ENCODE results near the gene DDRGK1.
A peak's percentile ranks its signal among the peaks of the same experiment; 100 is the strongest.

The DDRGK1 gene

DNA sequence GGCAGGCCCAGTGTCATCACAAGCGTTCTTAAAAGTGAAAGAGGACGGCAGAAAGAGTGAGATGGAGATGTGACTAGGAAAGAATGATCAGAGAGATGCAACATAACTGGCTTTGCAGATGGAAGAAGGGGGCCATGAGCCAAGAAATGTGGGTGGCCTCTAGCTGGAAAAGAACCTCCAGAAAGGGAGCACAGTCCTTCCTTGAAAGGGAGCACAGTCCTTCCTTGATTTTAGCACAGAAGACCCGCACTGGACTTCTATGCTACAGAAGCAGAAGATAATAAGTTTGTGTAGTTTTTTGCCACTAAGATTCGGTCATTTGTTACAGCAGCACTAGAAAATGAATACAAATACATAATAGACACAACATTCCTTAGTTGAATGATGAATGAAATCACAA lies 24.2 kb downstream of the DDRGK1 start:
- no peak for DNase-seq

DNA sequence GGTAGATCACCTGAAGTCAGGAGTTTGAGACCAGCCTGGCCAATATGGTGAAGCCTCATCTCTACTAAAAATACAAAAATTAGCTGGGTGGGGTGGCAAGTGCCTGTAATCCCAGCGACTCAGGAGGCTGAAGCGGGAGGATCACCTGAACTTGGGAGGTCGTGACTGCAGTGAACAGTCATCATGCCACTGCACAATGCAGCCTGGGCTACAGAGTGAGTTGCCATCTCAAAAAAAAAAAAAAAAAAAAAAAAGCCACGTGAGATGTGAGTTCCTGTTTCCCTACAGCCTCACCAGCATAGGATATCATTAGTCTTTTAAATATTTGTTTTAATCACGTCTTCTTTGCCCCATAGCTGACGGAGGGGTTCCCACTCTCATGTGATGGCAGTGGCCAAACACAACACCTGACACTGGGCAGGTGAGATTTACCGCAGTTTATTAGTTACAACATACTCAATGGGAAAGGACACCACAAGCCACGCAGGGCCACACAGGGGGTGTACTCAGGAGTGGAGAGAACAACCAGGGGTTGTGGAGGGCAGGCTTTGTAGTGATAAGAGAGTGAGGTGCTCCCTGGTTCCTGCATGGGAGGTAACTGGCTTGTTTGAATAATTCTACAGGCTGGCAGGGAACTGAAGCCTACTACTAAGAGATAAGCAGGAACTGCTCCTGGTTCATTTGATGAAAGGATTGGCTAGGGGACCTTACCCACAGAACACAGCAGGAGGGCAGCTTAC lies 26.6 kb downstream of the DDRGK1 start:
- no peak for DNase-seq

DNA sequence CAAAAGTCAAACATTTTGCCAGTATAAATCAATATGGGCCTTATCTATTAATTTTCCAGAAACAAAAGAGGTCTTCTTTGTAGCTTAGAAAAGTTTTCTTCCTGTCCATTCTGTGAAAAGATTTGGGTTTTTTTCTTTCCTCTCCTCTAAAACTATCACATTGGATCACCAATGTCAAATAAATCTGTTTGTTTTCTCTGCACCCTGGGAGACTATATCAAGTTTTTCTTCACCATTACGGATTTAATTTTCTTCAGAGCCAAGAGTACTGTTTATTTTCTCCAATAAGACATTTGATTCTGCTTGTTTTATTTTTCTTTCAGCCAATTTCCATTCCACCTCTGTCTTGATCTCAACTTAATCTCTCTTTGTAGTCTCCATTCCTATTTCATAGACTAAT lies 29.2 kb downstream of the DDRGK1 start:
- DNase-seq, result no peak

DNA sequence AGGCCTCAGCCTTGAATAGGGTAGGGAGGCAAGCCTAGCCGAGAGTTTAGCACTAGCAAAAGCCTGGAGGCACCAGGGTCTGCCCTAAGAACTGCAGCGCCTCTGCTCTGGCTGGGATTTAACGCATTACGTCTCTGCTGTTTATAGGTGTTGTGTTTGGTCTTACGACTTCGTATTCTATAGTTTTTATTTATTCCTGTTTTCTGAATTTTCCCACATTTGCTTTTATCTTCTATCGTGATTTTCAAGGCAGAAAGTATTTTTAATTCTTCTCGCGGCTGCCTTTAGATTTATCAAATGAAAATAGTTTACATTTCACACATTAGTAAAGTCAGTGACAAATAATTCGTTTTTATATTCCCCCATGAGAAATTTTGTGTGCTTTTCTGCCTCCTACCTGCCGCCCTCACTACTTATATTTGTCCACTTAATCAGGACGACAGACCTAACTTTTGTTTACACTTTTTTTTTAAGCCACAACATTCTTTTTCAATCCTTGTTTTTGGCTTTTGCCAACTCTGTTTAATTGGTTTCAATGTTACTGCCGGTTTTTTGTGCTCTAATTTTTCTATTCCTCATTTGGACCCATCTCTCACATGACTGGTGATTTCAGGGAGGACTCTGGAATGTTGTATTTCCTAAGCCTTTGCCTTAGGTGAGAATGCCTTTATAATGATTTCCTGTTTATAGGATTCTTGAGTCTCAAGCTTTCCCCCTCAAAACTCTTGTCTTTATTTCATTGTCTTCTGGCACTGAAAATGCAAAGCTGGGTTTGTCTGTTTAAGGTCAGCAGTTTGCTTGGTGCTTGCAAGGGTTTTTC lies 29.8 kb downstream of the DDRGK1 start:
- DNase-seq, result no peak

DNA sequence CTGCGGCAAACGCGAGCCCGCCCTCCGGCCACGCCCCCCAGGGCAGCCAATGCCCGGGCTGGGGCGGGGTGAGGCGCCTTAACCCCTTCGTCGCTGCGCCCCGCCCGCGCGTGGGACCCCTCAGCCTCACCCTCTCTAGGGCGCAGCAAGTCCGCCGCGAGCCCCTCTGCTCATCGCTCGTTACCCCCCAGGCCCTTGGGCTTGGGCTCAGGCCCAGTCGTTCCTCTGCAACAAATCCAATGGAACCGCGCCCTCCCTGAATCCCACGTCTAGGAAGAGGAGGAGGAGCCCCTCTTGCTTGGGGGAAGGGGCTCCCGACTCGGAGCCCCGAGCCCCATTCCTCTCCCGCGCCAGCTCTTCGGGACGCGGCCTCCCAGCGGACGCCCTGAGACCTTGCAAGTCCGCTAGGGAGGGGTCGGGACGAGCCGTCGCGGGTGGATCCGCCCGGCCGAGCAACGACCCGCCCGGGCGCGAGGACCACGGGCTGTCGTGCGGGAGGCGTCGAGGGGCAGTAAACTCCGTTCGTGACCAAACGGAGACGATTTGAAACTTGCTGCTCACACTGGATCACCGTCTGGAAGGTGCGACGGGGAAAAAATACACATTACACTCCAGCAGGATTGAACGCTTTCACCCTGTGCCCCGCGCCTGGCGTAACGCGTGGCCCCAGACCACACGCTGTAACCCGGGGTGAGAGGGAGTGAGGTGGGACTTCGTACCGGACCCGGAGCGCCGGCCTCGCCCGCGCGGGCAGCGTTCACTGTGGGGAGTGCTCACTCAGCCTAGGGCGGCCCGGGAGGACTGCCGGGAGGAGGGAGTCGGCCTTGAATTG lies 30.7 kb downstream of the DDRGK1 start:
- peak; percentile 71 to 90 for DNase-seq

DNA sequence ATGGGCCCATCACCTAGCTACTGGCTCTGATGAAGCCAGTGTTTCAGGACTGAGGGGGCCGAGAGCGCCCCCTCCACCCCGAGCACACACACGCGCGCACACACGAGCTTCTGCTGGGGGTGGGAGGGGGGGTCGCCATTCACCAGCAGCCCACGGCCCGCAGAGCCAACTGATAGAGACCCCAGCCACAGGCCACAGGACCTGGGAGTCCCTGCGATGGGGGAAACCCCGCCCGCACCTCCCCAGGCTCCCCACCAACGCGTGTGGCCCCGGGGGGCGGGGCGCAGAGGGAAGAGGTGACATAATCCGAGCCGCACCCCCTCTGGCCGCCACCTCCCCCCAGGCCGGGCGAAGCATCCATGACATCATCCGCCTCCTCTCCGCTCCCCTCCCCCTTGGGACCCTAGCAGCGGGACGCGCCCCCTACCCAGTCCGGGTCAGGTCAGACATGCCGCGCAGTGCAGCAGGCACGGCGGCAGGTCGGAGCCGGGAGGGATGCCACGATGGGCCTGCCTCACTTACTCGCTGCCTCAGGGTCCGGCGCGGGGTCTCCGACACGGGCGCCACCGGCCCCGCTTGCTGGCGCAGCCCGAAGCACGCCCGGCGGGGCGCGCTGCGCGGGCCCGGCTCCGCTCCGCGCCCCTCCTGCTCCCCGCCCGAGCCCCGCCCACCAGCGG lies 31.4 kb downstream of the DDRGK1 start, which contains the start of gene LZTS3:
Gene LZTS3 (minus strand): TSS at position 617 of the 677 bp plus-strand sequence. CDS start 6,386 bp downstream, outside the sequence.
- DNase-seq, result peak; percentile 69 to 78

DNA sequence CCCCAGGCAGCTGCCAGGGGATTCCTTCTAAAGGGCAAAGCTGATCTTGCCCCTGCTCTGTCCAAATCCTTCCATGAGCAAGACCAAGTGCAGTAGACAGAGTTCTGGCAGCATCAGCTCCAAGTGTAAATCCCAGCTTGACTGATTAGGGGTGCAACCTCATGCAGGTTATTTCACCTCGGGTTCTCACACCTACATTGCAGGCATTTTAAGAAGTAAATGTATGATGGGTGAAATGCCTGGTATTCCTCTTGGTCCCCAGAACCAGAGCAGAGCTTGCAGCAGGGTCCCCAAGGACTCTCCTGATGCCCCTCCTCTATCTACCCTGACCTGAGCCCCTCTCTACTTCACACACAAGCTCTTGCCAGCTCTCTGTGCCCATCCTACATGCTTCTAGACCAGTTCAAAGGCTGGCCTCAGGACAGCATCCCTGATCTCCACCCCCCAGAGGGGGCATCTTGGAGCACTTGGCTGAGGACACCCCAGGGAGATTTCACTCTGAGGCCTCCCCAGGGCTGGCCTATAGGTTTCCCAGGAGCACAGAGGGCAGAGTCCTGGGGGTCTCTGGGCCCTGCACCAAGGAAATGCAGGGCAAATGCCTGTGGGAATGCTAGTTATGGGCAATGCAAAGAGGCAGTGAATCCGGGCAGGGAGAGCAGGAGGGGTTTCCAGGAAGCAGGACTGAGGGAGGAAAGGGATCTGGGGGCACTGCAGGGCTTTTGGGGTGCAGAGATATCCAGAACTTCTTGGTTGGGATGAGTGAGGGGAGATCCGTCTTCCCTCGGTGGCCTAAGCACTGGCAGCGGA lies 32.2 kb downstream of the DDRGK1 start:
- DNase-seq, result no peak

DNA sequence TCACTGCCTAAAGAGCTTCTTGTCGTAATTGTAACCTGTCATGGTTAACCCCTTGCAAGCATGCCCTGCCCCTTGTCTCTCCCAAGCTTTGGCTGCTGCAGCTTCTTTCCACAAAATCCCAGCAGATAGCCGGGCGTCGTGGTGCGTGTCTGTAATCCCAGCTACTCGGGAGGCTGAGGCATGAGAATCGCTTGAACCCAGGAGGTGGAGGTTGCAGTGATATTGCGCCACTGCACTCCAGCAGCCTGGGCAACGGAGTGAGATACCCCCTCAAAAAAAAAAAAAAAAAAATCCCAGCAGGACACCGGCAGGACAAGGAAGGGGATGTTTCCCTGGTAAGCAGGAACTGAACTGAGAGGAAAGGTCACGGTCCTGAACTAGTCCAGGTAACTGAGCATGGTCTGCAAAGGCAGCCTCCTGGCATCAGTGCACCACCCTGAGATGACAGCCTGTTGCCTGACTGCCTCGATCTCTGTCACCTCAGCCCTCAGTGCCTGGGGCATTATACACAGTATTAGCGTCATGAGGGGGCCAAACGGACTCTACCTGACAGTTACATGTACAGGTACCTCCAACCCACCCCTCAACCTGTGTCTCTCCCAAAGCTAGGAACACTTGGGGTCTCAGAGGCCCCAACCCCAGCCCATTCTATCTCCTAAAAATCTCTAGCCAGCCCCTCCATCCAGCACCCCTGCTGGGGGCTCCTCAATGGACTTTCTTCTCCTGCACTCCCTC lies 32.9 kb downstream of the DDRGK1 start:
- DNase-seq, result no peak

DNA sequence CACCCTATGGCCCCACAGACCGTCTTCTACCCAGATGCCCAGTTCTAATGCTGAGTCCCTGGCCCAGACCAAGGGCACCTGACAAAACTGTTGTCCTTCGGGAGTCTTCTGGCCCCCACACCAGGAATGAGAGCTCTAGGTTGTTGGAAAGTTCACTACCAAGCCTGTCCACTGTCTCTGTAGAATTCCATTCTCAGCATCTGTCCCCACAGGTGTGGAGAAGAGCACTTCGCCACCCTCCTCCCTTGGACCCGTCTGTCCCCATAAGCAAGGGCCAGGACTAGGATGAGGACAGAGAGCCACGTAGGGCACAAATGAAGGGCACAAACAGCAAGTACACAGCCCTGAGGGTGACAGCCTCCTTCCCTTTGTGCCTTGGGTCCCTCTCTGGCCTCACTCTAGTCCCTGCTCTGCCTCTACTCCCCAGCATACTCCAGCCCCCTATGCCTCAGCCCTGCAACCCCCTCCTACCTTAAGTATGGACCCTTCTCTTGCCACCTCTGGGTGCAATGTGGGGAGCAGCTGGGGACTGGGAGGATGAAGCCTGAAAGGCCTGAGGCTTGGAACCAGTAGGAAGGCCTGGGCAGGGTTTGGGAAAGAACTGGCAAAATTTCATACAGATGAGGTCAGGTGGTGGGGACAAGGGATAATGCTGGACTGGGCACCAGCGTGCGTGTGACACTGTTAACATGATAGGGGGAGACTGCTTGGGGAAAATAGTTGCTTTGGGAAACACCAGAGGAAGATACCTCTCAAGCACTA lies 35.5 kb downstream of the DDRGK1 start:
- no peak for DNase-seq

DNA sequence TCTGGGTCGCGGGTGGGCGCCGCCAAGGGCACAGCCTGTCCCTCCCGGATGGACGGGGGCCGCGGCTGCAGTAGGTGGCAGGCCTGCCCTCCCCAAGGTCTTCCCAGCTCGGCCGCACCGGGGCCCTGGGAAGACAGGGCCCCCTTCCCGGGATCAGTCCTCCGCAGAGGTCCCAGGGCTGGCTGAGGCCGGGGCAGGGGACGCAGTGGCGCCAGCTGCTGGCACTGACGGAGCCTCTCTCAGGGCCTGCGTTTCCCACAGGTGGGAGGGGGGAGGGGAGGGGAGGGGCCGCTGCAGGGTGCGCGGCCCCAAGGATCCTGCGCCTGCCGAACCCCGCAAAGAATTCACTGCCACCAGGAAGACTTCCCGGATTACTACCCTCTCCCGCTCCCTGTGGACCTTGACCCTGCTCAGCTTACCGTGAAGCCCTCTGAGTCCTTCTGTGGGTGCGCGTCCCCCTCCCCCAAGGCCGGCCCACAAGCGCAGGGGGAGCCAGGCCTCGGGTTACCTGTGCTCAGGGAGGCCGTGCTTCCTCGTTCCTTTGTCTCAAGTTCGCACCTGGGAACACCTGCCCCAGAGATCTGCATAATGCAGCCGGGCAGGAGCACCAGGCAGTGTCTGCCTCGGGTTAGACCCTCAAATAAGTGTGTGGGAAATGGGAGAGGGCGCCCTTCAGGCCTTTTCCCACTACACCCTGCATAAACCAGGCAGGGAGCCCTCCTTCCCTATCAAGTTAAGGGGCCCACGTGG lies 36.2 kb downstream of the DDRGK1 start:
- no peak for DNase-seq

DNA sequence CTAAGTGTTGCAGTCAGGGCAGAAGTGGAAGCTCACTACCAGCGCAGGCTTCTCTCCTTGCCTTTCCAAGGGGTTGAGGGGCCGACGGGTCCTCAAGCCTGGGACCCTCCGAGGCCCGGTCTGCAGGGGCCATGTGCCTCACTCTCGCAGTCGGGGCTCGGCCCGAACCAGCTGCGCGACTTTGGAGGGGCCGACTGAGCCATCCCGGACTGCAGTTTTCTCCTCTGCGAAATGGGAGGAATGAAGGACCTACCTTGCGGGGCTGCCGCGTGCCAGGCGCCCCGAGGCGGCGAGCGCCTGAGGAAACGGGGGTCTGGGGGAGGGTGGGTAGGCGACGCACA lies 36.8 kb downstream of the DDRGK1 start:
- no peak for DNase-seq

DNA sequence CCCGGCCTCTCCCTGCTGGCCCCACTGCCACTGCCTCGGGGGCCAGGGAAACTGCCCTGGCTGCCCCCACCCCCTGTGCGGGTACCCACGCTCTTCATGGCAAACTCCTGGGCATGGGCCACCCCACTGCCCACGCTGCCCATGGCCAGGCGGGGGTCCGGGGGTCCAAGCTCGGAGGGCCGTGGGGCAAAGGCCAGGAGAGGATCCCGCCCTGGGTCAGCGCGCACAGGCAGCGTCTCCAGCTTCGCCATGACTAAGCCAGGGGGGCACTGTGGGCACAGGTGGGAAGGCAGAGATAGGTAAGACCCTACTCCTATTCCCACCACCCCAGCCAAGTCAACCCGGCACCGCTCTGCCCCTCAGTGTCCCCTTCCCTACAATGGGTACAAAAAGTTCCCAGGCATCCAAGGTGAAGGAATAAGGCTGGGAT lies 37.6 kb downstream of the DDRGK1 start:
- DNase-seq, result no peak

DNA sequence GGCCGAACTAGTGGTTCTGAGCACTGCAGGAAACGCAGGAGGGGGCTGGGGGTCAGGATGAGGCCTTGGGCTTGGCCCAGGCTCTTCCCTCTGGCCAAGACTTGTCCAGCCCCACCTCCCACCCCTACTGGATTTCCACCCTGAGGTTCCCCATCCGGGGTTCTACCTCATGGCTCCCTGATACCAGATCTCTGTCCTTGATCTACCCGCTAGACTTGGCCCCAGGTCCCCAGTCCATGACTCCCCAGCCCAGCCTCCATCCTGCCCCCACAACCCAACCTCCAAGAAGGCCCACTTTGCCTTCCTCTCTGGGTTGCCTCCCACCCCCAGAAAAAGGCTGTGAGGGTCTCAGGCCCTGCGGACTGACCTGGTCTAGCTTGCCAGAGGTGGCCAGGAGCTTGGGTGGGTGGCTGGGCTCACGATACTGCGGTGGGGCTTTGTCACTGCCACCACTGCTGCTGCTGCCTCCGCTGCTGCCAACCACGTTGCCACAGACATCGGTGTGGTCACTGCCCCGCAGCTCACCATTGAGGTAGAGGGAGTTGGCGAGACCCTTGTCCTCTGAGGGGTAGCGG lies 38.1 kb downstream of the DDRGK1 start:
- no peak for DNase-seq

DNA sequence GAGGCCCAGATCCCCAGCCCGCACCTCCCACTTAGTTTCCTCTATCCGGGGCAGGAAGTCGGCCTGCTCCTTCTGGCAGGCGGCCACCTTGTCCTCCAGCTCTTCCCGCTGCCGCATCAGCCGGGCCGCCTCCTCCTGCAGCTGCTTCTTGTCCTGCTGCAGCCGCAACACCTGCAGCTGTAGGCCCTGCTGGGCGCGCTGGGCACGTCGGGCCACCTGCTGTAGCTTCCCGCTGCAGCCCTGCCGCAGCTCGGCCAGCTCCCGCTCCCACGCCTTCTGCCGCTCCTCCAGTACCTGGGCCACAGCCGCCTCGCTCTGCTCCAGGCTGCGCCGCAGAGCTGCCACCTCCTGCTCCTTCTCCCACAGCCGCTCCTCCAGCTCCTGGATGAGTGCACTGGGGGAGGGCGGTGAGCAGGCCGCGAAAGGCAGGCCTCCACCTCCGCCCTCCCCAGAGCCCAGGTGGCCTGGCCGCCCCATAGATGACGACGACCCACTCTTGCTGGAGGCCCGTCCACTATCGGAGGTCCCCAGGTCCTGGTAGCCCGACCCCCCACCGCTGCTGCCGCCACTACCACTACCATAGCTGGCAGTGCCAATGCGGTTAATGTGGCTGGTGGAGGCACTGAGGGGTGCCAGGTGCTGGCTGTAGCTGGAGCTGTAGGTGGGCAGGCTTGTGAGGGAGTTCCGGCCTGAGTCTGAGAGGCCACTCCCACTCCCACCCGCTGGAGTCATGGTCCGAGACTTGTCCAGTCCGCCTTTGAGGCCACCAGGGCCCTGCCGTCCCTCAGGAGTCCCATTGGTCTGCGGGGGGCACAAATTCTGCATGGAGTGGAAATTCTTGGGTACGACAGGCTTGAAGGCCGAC lies 38.8 kb downstream of the DDRGK1 start:
- peak; percentile 30 to 81 for DNase-seq

DNA sequence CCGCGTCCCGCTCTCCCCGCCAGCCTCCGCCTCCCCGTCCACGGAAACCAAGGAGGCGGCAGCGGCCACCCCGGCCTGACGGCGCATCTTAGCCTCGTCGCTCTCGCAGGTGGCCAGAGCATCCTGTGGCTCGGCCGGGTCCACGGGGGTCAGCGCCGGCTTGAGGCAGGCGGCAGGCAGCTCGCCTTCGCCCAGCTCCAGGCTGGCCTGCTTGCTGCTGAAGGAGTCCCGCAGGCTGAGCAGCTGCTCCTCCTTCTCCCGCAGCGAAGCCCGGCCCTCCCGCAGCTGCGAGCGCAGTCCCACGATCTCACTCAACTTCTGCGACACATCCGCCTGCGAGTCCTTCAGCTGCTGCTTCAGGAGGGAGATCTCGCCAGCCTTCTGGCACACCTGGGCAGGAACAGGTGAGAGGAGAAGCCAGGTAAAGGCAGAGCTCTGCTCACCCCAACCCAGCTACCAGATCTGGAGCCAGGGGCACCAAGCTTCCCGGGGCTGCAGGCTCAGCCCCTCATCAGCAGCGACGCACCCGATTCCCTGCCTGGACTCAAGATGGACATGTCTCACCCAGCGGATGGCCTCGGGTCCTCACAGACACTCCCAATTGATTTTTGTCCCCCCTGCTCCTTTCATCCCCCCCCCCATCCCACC lies 39.6 kb downstream of the DDRGK1 start:
- DNase-seq, result no peak

DNA sequence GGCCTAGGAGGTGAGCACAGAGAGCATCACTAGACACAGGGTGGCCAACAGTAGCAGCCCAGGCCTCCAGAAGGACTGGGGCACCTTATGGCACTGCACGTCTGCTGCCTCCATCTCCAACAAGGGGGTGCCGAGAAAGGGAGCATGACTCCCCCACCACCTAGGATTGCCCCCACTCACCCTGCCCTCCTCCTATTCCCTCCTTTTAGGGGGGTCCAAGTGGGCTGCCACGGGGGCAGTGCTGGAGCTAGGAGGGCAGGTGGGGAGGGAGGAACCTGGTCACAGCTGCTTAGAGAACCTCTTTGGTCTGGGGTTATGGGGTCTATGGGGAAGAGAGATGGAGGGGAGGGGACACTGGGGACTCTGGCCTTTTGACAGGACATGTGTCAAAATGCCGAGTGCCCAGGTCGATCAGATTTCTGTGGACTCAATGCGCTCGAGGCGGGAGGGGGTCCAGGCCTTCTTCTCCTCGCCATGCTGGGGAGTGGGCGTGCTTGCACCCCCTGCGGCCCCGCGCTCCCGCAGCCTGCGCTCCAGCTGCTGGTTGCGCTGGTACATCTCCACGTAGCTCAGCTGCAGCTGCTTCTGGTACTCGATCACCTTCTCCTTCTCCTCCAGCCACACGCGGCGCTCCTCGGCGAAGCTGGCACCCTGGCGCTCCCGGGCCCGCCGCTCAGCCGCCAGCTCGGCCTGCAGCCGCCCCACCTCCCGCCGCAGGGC lies 40.3 kb downstream of the DDRGK1 start:
- peak; percentile 11 to 40 for DNase-seq
